Measurements from ENCODE around the gene ATG4C. TPM values are rescaled to one million over a fixed set of nuclear protein-coding genes. Genes with fewer than 3 reads are reported as not detected.

ATG4C gene
- total RNA-seq, 1 experiment from 2014 or later = 13.1 TPM

GRCh38 chr1:62823556-62823955 lies 39.6 kb downstream of the ATG4C start:
- H2BK120ac ChIP-seq (ENCODE audit: low read depth, low read length, poor library complexity, severe bottlenecking) = no peak overlapping the region
- H3K18ac ChIP-seq (ENCODE audit: insufficient read length, low read depth, low read length) = no peak overlapping the region
- no peak overlapping the region for H2BK15ac ChIP-seq (ENCODE audit: low read depth, low read length)
- peaks cover 2 to 4% of the 10 kb centered on the region in 2 experiments; a peak in 2 of 5 replicates for H3K9me3 Mint-ChIP-seq
- H3K4me3 Mint-ChIP-seq = no peak overlapping the region
- peaks cover 0 to 6% of the 10 kb centered on the region in 2 experiments; a peak in 2 of 4 replicates for H3K4me1 Mint-ChIP-seq
- no peaks in the 10 kb centered on the region for H4K20me1 ChIP-seq (ENCODE audit: control insufficient read depth, insufficient read depth, insufficient read length)
- H3K4me2 ChIP-seq (ENCODE audit: insufficient read depth, insufficient read length, low read length) = no peak overlapping the region
- no peaks in the 10 kb centered on the region for H3K27me3 ChIP-seq (ENCODE audit: insufficient read depth, low read length)
- H3T11ph ChIP-seq (ENCODE audit: low read length) = no peak overlapping the region
- H2BK5ac ChIP-seq (ENCODE audit: insufficient read length, low read length) = no peak overlapping the region
- H3K27ac Mint-ChIP-seq = no peak overlapping the region
- no peak overlapping the region for H2BK12ac ChIP-seq (ENCODE audit: insufficient read length, low read depth, low read length)
- H3K27ac ChIP-seq (ENCODE audit: insufficient read length, low read depth, low read length) = no peak overlapping the region
- no peak overlapping the region for H3K23ac ChIP-seq (ENCODE audit: insufficient read length, low read depth, low read length)
- H3K9ac ChIP-seq (ENCODE audit: extremely low read depth, insufficient read length, low read length) = no peak overlapping the region
- no peak overlapping the region for H4K5ac ChIP-seq (ENCODE audit: insufficient read length, low read depth, low read length)
- H3K56ac ChIP-seq (ENCODE audit: insufficient read length, low read depth, low read length) = no peak overlapping the region
- H4K91ac ChIP-seq (ENCODE audit: insufficient read length, low read depth, low read length) = no peak overlapping the region
- no peak for DNase-seq
- H2AK5ac ChIP-seq (ENCODE audit: insufficient read length, low read length) = no peak overlapping the region
- no peaks in the 10 kb centered on the region for H3K9me3 ChIP-seq (ENCODE audit: control insufficient read depth, low read depth, low read length)
- WGBS (ENCODE audit: extremely low coverage, insufficient read length, low lambda C conversion rate) = no CpG with 5 or more reads among the region's 4 CpGs
- H3K23me2 ChIP-seq (ENCODE audit: insufficient read length, low read depth, low read length, poor library complexity, severe bottlenecking) = no peaks in the 10 kb centered on the region
- no peaks in the 10 kb centered on the region for H3K79me2 ChIP-seq (ENCODE audit: insufficient read depth, low read length)
- H3K14ac ChIP-seq (ENCODE audit: insufficient read depth, low read length) = no peak overlapping the region
- no peak overlapping the region for H4K8ac ChIP-seq (replicated peaks; ENCODE audit: insufficient read length, low read depth, low read length)
- no peaks in the 10 kb centered on the region; the same call in 1 of the 2 replicates for H3K4me1 ChIP-seq (ENCODE audit: insufficient read depth, low read length)
- peaks cover 16 to 21% (median 20%) of the 10 kb centered on the region in 3 experiments; a peak in 6 of 7 replicates for H3K36me3 Mint-ChIP-seq (ENCODE audit: insufficient read depth in 1 of 3, low read depth in 3 of 3)
- H3K4ac ChIP-seq (ENCODE audit: low read depth, low read length) = no peak overlapping the region
- no peak overlapping the region for H2AFZ ChIP-seq (ENCODE audit: low read length)
- H3K79me1 ChIP-seq (ENCODE audit: insufficient read depth, low read depth, low read length, poor library complexity, severe bottlenecking) = no peaks in the 10 kb centered on the region
- H3K27me3 Mint-ChIP-seq (ENCODE audit: low read depth) = no peaks in the 10 kb centered on the region
- no peak overlapping the region for H2BK20ac ChIP-seq (ENCODE audit: low read depth, low read length, poor library complexity, severe bottlenecking)
- TF ChIP-seq CTCF (conservative IDR thresholded peaks at IDR 0.05) = no peak

All from H9 (cell line).